ACC112 (cell line): ENCODE results near the gene SMIM10L2A.

ENCODE experiments used
- H2AFZ ChIP-seq: fragments of 200-600 bp; sonication (generic); one replicate; pipeline ENCODE4 v1.6.0; 2017; ENCODE audit warnings: antibody characterized with exemption, low read length; ENCODE audit not compliant: unreplicated experiment
- H3K27ac ChIP-seq: fragments of 200-600 bp; sonication (generic); 2 replicates; pipeline ENCODE4 v1.5.1; 2014; ENCODE audit warnings: low read depth, mild to moderate bottlenecking, antibody characterized with exemption, low read length, moderate library complexity
- H3K27me3 ChIP-seq: fragments of 200-600 bp; sonication (generic); 2 replicates; pipeline ENCODE4 v1.6.1; 2014; ENCODE audit warnings: mild to moderate bottlenecking, antibody characterized with exemption, low read length, moderate library complexity, mixed read lengths; ENCODE audit not compliant: insufficient read depth
- H3K36me3 ChIP-seq: fragments of 200-600 bp; sonication (generic); 2 replicates; pipeline ENCODE4 v1.6.1; 2016; ENCODE audit warnings: mild to moderate bottlenecking, antibody characterized with exemption, low read length, moderate library complexity, mixed read lengths; ENCODE audit not compliant: insufficient read depth
- H3K4me1 ChIP-seq: fragments of 200-600 bp; sonication (generic); one replicate; pipeline ENCODE4 v1.6.1; 2016; ENCODE audit warnings: low read length, mixed read lengths; ENCODE audit not compliant: insufficient read depth, unreplicated experiment, control insufficient read depth
- H3K4me3 ChIP-seq: fragments of 200-600 bp; sonication (generic); 2 replicates; pipeline ENCODE4 v1.5.1; 2014; ENCODE audit warnings: mild to moderate bottlenecking, low read depth, low read length
- H3K79me2 ChIP-seq: fragments of 200-600 bp; sonication (generic); one replicate; pipeline ENCODE4 v1.6.0; 2016; ENCODE audit warnings: low read length; ENCODE audit not compliant: control insufficient read depth, unreplicated experiment, insufficient read depth

Gene SMIM10L2A

DNA sequence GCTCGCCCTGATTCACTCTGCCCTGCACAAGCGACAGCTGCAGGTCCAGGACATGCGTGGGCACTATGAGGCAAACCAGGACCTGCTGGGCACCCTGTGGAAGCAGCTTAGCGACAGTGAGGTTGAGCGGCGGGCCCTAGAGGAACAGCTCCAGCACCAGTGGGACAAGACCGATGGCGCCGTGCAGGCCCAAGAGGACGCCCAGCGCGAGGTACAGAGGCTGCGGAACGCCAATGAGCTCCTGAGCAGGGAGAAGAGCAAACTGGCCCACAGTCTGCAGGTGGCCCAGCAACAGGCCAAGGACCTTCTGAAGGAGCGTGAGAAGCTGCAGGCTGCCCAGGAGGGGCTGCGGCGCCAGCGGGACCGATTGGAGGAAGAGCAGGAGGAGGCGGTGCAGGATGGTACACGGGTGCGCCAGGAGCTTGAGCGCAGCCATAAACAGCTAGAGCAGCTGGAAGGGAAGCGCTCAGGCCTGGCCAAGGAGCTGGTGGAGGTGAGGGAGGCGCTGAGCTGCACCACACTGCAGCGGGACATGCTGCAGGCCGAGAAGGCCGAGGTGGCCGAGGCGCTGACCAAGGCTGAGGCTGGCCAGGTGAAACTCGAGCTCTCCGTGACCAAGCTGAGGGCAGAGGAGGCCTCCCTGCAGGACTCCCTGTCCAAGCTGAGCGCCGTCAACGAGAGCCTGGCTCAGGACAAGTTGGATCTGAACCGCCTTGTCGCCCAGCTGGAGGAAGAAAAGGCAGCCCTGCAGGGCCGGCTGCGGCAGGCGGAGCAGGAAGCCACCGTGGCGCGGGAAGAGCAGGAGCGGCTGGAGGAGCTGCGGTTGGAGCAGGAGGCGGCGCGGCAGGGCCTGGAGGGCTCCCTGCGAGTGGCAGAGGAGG, 12.8 kb downstream of the SMIM10L2A start:
- H3K27me3 ChIP-seq: no peaks in the 10 kb centered on the region
- no peak overlapping the region for H3K27ac ChIP-seq
- no peaks in the 10 kb centered on the region for H3K4me1 ChIP-seq
- H3K4me3 ChIP-seq: no peak overlapping the region
- H2AFZ ChIP-seq: no peak overlapping the region
- no peaks in the 10 kb centered on the region for H3K36me3 ChIP-seq
- H3K79me2 ChIP-seq: no peaks in the 10 kb centered on the region

DNA sequence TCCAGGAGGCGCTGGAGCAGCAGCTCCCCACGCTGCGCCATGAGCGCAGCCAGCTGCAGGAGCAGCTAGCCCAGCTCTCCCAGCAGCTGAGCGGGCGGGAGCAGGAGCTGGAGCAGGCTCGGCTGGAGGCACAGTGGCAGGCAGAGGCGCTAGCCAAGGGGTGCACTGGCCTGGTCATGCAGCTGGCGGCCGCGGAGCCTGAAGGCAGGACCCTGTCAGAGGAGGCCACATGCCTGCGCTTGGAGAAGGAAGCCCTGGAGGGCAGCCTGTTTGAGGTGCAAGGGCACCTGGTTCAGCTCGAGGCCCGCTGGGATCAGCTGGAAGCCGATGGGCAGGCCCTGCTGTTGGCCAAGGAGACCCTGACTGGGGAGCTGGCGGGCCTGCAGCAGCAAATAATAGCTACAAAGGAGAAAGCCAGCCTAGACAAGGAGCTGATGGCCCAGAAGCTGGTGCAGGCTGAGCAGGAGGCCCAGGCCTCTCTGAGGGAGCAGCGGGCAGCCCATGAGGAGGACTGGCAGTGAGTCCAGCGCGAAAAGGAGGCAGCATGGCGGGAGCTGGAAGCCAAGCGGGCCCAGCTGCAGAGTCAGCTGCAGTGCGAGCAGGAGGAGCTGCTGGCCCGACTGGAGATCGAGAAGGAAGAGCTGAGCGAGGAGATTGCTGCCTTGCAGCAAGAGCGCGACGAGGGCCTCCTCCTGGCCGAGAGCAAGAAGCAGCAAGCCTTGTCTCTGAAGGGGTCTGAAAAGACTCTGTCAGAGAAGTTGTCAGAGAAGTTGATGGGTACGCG, 13.6 kb downstream of the SMIM10L2A start:
- H3K4me3 ChIP-seq: no peak overlapping the region
- no peaks in the 10 kb centered on the region for H3K79me2 ChIP-seq
- no peaks in the 10 kb centered on the region for H3K36me3 ChIP-seq
- H3K27me3 ChIP-seq: no peaks in the 10 kb centered on the region
- no peaks in the 10 kb centered on the region for H3K4me1 ChIP-seq
- H2AFZ ChIP-seq: no peak overlapping the region
- no peak overlapping the region for H3K27ac ChIP-seq

DNA sequence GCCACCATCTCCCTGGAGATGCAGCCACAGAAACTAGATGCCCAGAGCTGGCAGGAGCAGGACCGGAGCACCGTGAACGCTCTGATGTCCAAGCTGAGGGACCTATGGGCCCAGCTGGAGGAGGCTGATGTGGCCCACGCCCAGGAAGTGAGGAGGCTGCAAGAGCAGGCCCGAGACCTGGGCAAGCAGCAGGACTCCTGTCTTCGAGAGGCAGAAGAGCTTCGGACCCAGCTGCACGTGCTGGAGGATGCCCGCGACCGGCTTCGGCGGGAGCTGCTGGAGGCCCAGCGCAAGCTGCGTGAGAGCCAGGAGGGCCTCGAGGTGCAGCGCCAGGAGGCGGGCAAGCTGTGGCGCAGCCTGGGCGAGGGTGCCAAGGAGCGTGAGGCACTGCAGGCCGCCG, 14.2 kb downstream of the SMIM10L2A start:
- Histone ChIP-seq H3K79me2 (no peaks in the 10 kb centered on the region), H3K4me3 (no peak overlapping the region), H3K36me3 (no peaks in the 10 kb centered on the region), H3K27ac (no peak overlapping the region), H3K27me3 (no peaks in the 10 kb centered on the region), H2AFZ (no peak overlapping the region), H3K4me1 (no peaks in the 10 kb centered on the region)

DNA sequence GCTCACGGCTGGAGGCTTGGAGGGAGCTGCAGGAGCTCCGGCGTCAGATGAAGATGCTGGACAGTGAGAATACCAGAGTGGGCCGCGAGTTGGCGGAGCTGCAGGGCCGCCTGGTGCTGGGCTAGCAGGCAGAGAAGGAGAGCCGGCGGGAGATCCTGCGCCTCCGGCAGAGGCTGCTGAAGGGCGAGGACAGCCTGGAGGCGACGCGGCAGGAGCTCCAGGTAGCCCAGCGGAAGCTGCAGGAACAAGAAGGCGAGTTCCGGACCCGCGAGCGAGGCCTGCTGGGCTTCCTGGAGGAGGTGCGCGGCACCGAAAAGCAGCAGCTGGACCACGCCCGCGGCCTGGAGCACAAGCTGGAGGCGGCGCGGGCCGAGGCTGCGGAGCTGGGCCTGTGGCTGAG, 14.7 kb downstream of the SMIM10L2A start:
- Histone ChIP-seq H2AFZ (no peak overlapping the region), H3K4me1 (no peaks in the 10 kb centered on the region), H3K36me3 (no peaks in the 10 kb centered on the region), H3K27me3 (no peaks in the 10 kb centered on the region), H3K4me3 (no peak overlapping the region), H3K27ac (no peak overlapping the region), H3K79me2 (no peaks in the 10 kb centered on the region)

DNA sequence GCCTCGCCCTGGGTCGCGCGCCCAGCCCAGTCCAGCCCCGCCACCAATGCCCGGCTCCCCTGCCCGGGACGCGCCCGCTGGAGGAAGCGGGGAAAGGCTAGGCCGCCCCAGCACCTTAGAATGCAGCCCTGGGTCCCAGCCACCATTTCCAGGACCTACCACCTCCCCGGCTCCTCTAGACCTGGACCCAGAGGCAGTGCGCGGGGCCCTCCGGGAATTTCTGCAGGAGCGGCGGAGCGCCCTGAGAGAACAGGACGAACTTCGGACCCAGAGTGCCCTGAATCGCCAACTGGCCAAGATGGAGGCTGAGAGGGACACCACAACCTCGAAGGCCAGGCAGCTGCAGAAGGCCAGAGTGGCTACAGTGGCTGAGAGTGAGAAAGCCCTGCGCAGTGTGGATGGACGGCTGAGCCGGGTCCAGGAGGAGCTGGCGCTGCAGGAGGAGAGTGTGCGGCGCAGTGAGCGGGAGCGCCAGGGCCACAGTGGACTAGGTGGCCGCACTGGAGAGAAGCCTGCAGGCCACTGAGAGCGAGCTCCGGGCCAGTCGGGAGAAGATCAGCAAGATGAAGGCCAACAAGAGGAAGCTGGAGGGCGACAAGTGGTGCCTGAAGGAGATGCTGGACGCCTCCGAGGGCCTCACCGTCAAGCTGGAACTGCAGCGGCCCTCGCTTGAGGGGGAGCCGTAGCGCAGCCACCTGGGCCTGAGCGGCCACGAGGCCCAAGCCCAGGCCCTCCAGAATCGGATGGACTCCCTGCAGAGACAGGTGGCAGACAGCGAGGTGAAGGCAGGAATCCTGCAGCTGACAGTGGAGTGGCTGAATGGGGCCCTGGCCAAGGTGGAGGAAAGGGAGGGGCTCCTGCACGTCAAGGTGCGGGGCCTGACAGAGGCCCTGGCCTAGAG, 15.5 kb downstream of the SMIM10L2A start:
- Histone ChIP-seq H3K4me3 (no peak overlapping the region), H3K79me2 (no peaks in the 10 kb centered on the region), H2AFZ (no peak overlapping the region), H3K27ac (no peak overlapping the region), H3K4me1 (no peaks in the 10 kb centered on the region), H3K27me3 (no peaks in the 10 kb centered on the region), H3K36me3 (no peaks in the 10 kb centered on the region)

DNA sequence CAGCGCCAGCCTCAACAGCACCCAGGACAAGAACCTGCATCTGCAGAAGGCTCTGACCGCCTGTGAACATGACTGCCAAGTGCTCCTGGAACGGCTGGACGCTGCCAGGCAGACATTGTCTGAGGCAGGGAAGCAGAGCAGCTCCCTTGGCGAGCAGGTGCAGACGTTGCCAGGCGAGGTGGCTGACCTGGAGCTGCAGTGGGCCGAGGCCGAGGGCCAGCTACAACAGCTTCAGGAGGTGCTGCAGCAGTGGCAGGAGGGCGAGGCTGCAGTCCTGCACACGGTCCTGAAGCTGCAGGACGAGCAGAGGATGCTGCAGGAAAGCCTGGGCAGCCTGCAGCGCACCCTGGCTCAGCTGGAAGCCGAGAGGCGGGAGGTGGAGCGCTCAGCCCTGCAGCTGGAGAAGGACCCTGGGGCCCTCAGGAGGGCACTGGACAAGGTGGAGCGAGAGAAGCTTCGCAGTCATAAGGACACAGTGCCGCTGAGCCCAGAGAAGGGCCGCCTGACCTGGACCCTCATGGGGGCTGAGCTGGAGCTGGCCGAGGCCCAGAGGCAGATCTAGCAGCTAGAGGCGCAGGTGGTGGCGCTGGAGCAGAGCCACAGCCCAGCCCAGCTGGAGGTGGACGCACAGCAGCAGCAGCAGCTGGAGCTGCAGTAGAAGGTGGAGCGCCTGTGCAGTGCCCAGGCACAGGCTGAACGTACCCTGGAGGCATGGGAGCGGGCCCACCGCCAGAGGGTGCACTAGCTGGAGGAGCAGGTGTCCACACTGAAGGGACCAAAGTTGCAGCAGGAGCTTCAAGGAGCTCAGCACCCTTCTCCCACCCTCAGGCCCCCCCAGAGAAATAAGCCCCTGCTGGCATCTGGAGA, 16.4 kb downstream of the SMIM10L2A start:
- Histone ChIP-seq H3K27me3 (no peaks in the 10 kb centered on the region), H3K36me3 (no peaks in the 10 kb centered on the region), H3K4me3 (no peak overlapping the region), H2AFZ (no peak overlapping the region), H3K4me1 (no peaks in the 10 kb centered on the region), H3K27ac (no peak overlapping the region), H3K79me2 (no peaks in the 10 kb centered on the region)

DNA sequence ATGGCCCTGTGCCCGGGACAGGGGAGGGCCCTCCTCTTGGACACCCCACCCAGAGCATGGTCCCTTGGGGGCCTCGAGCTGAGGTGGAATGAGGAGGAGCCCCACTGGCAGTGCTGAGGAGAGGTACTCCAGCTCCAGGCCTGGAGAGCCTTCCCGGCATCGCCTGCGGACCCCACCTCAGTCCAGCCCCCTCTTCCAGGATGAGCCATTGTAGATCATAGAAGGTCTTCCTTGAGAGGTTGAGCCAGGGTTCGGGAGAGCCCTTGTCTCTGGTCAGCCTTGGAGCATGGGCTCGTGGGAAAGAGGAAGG, 16.9 kb downstream of the SMIM10L2A start:
- H3K79me2 ChIP-seq: no peaks in the 10 kb centered on the region
- H3K27me3 ChIP-seq: no peaks in the 10 kb centered on the region
- H2AFZ ChIP-seq: no peak overlapping the region
- no peak overlapping the region for H3K4me3 ChIP-seq
- no peaks in the 10 kb centered on the region for H3K4me1 ChIP-seq
- H3K36me3 ChIP-seq: no peaks in the 10 kb centered on the region
- no peak overlapping the region for H3K27ac ChIP-seq

DNA sequence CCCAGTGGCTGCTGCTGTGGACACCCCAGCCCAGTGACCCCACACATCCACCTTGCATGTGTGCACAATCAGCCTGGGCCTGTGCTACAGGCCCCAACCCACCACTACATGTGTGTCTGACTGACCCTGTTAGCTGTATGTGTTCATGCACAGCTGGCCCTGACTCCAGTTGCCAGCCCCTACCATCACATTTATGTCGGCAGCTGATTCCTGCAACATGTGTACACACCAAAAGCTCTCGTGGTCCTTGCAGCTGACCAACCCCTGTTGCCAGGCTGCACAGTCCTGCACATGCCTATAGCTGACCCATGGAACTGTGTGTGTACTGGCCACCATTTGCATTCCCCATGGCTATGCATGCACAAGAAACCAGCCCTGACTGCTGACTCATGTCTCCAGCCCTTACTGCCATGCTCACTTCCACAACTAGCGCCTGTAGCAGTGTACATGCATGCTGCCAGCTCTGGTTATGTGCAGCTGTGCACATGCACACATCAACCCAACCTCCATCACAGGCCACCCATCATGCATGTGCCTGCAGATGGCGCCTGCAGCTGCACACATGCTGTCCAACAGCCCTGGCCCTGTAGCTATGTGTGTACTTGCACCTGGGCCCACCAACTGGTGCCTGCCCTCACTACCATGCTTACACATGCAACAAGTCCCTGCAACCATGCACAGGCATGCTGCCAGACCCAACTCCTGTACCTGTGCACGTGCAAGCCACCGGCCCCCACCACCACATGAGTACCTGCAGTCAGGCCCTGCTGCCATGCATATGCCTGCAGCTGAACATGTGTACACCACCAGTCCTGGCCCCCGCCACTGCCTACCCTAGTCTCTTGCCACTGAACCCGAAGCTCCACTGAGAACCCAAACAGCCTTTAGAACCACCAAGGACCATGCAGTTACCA, 28.1 kb downstream of the SMIM10L2A start:
- H3K36me3 ChIP-seq: no peaks in the 10 kb centered on the region
- no peak overlapping the region for H3K27ac ChIP-seq
- no peaks in the 10 kb centered on the region for H3K79me2 ChIP-seq
- no peaks in the 10 kb centered on the region for H3K4me1 ChIP-seq
- no peak overlapping the region for H2AFZ ChIP-seq
- H3K27me3 ChIP-seq: no peaks in the 10 kb centered on the region
- H3K4me3 ChIP-seq: no peak overlapping the region

DNA sequence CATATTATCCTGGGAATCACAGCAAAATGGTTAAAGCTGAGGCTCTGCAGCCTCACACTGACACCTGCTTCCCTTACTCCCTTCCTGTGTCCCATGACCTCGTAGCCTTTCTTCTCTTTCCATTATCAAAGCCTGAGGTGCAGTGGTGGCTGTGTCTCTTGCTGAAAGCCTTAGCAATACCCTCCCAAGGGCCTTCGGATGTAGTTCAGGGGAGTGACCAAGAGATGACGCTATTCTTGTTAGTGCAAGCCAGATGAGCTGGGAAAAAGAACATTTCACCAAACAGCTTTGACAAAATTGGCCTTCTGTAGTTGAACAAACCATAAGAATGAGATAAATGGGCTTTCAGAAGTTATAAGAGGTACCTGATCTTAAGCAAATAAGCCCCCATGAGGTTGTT, 31.6 kb downstream of the SMIM10L2A start:
- Histone ChIP-seq H3K4me1 (no peaks in the 10 kb centered on the region), H2AFZ (no peak overlapping the region), H3K4me3 (no peak overlapping the region), H3K27ac (no peak overlapping the region), H3K79me2 (no peaks in the 10 kb centered on the region), H3K36me3 (no peaks in the 10 kb centered on the region), H3K27me3 (peaks cover 7% of the 10 kb centered on the region; the same call in 1 of the 2 replicates)
